ENCODE data around the gene ZEB2.
A peak's percentile ranks its signal among the peaks of the same experiment; 100 is the strongest.

The ZEB2 gene

GRCh38 chr2:144550084-144550483 is 30.2 kb upstream of the ZEB2 start:
- Histone ChIP-seq H3K9me3 (ENCODE audit: insufficient read depth, low read depth, low read length) (no peaks in the 10 kb centered on the region), H4K20me1 (ENCODE audit: insufficient read depth, low read length, poor library complexity, severe bottlenecking) (no peaks in the 10 kb centered on the region), H3K27me3 (ENCODE audit: insufficient read depth, low read length, poor library complexity, severe bottlenecking) (no peaks in the 10 kb centered on the region), H3F3A (ENCODE audit: low read depth) (no peaks in the 10 kb centered on the region), H3K79me2 (ENCODE audit: insufficient read depth, low read length) (no peaks in the 10 kb centered on the region), H3K9me2 (replicated peaks; ENCODE audit: low read depth, low read length) (no peaks in the 10 kb centered on the region), H3K9ac (ENCODE audit: low read depth, low read length, poor library complexity, severe bottlenecking) (no peak overlapping the region), H3K4me3 (ENCODE audit: low read length, poor library complexity, severe bottlenecking) (no peak overlapping the region), H3K36me3 (ENCODE audit: insufficient read depth, low read length) (no peaks in the 10 kb centered on the region), H3K4me1 (ENCODE audit: insufficient read depth, low read length, poor library complexity, severe bottlenecking) (peaks cover 22% of the 10 kb centered on the region), H2AFZ (ENCODE audit: low read length) (no peak overlapping the region), H3K4me2 (ENCODE audit: low read depth, low read length, poor library complexity, severe bottlenecking) (no peak overlapping the region)
- TF ChIP-seq CTCF (conservative IDR thresholded peaks at IDR 0.05; ENCODE audit: low read length) (no peak), EZH2phosphoT487 (IDR thresholded peaks at IDR 0.05; ENCODE audit: borderline replicate concordance) (no peak)

- H3K4me1 ChIP-seq (ENCODE audit: insufficient read depth, low read length, poor library complexity, severe bottlenecking): peaks cover 22% of the 10 kb centered on the region
- no peak overlapping the region for H3K9ac ChIP-seq (ENCODE audit: low read depth, low read length, poor library complexity, severe bottlenecking)
- H3K36me3 ChIP-seq (ENCODE audit: insufficient read depth, low read length): no peaks in the 10 kb centered on the region
- no peaks in the 10 kb centered on the region for H3K9me3 ChIP-seq (ENCODE audit: insufficient read depth, low read depth, low read length)
- H3K9me2 ChIP-seq (replicated peaks; ENCODE audit: low read depth, low read length): no peaks in the 10 kb centered on the region
- no peaks in the 10 kb centered on the region for H4K20me1 ChIP-seq (ENCODE audit: insufficient read depth, low read length, poor library complexity, severe bottlenecking)
- H3K79me2 ChIP-seq (ENCODE audit: insufficient read depth, low read length): no peaks in the 10 kb centered on the region
- H3F3A ChIP-seq (ENCODE audit: low read depth): no peaks in the 10 kb centered on the region
- no peak for TF ChIP-seq EZH2phosphoT487 (IDR thresholded peaks at IDR 0.05; ENCODE audit: borderline replicate concordance)
- no peak for TF ChIP-seq CTCF (conservative IDR thresholded peaks at IDR 0.05; ENCODE audit: low read length)
- H3K27me3 ChIP-seq (ENCODE audit: insufficient read depth, low read length, poor library complexity, severe bottlenecking): no peaks in the 10 kb centered on the region
- no peak overlapping the region for H2AFZ ChIP-seq (ENCODE audit: low read length)
- peak overlapping the region; percentile 26 for H3K4me2 ChIP-seq (ENCODE audit: low read depth, low read length, poor library complexity, severe bottlenecking)
- H3K4me3 ChIP-seq (ENCODE audit: low read length, poor library complexity, severe bottlenecking): peak overlapping the region; percentile 10
These were observed 28.7 kb upstream of the ZEB2 start for GRCh38 chr2:144548532-144549191.

DNA sequence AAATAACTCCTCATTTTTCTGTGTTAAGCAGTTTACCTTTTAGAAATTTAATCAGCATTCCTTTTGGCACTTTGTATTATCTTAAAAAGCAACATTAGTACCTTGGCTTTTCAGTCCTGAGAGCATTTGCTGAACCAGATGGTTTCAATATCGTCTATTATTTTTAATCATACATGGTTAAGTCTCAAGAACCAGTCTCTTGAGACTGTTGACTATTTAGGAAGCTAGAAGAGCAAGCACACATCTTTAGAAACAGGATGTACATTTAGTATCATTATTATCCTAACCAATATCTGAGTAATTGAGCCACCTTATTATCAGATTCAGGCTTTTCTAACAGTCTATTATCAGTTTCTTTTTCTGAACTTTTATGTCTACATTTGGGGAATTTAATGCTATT is 28.2 kb upstream of the ZEB2 start:
- Histone ChIP-seq H3K9me2 (replicated peaks; ENCODE audit: low read depth, low read length) (no peaks in the 10 kb centered on the region), H3K4me2 (ENCODE audit: low read depth, low read length, poor library complexity, severe bottlenecking) (peak overlapping the region; percentile 26), H3K79me2 (ENCODE audit: insufficient read depth, low read length) (no peaks in the 10 kb centered on the region), H3K9ac (ENCODE audit: low read depth, low read length, poor library complexity, severe bottlenecking) (no peak overlapping the region), H3K27me3 (ENCODE audit: insufficient read depth, low read length, poor library complexity, severe bottlenecking) (no peaks in the 10 kb centered on the region), H3K9me3 (ENCODE audit: insufficient read depth, low read depth, low read length) (no peaks in the 10 kb centered on the region), H3K4me3 (ENCODE audit: low read length, poor library complexity, severe bottlenecking) (no peak overlapping the region), H4K20me1 (ENCODE audit: insufficient read depth, low read length, poor library complexity, severe bottlenecking) (no peaks in the 10 kb centered on the region), H2AFZ (ENCODE audit: low read length) (no peak overlapping the region), H3K36me3 (ENCODE audit: insufficient read depth, low read length) (no peaks in the 10 kb centered on the region), H3F3A (ENCODE audit: low read depth) (no peaks in the 10 kb centered on the region), H3K4me1 (ENCODE audit: insufficient read depth, low read length, poor library complexity, severe bottlenecking) (peaks cover 22% of the 10 kb centered on the region)
- TF ChIP-seq EZH2phosphoT487 (IDR thresholded peaks at IDR 0.05; ENCODE audit: borderline replicate concordance) (no peak), CTCF (conservative IDR thresholded peaks at IDR 0.05; ENCODE audit: low read length) (no peak)

All from Loucy (cell line).